Panc1 (cell line): ENCODE data around the gene BAHCC1. TPM values are rescaled to one million over a fixed set of nuclear protein-coding genes. Genes with fewer than 3 reads are reported as not detected.

Source experiments
- ATAC-seq: fragments of 200-7000 bp; cut with Tn5 transposase; 2 replicates; pipeline ENCODE4 v1.9.1; 2020; ENCODE audit warnings: mild to moderate bottlenecking, moderate library complexity
- BruUV-seq: library from RNA; stranded (reverse); fragments of 400-500 nt; replicated peaks from 2 replicates; lab custom pipeline; 2021; lab: Mats Ljungman, UMichigan
- CTCF ChIA-PET: fragments of 300-600 bp; sonication (Branson Sonifier 250); formaldehyde crosslinking; loops from one replicate; lab custom pipeline; 2022; ENCODE audit warnings: antibody characterized with exemption; lab: Charles Lee
- POLR2A ChIA-PET: fragments of 300-600 bp; sonication (Branson Sonifier 250); formaldehyde crosslinking; loops from one replicate; lab custom pipeline; 2022; ENCODE audit warnings: antibody characterized with exemption; lab: Charles Lee
- DNase-seq: peaks from one replicate; pipeline ENCODE4 v3.0.0-alpha.2; 2010; ENCODE audit warnings: low read depth, low spot score
- H3K27ac ChIP-seq: 2 replicates; pipeline ENCODE4 v1.5.1; 2011; ENCODE audit warnings: mild to moderate bottlenecking, low read length, inconsistent platforms
- H3K27me3 ChIP-seq: fragments of 200-500 bp; sonication (Bioruptor generic); 2 replicates; pipeline ENCODE4 v1.6.0; 2014; ENCODE audit warnings: low read length, inconsistent platforms; ENCODE audit not compliant: control insufficient read depth, insufficient read depth
- H3K36me3 ChIP-seq: fragments of 200-500 bp; sonication (Bioruptor generic); 2 replicates; pipeline ENCODE4 v1.5.1; 2014; ENCODE audit warnings: inconsistent platforms, mild to moderate bottlenecking, low read length, moderate library complexity; ENCODE audit not compliant: control insufficient read depth, insufficient read depth
- H3K4me1 ChIP-seq: 2 replicates; pipeline ENCODE4 v1.5.1; 2011; ENCODE audit warnings: inconsistent platforms, mild to moderate bottlenecking, low read length, moderate library complexity; ENCODE audit not compliant: control insufficient read depth, insufficient read depth
- H3K4me3 ChIP-seq, 2 experiments: 2 replicates each; pipeline ENCODE4 v1.5.1; 2011 to 2012; ENCODE audit warnings: low read depth in 2 of 2, low read length in 2 of 2, mild to moderate bottlenecking in 2 of 2, inconsistent platforms in 1 of 2, moderate library complexity in 1 of 2
- H3K9me3 ChIP-seq: fragments of 200-500 bp; sonication (Bioruptor generic); 2 replicates; pipeline ENCODE4 v1.5.1; 2014; ENCODE audit warnings: low read depth, mild to moderate bottlenecking, inconsistent platforms, low read length, moderate library complexity; ENCODE audit not compliant: control insufficient read depth, insufficient read depth
- POLR2AphosphoS5 ChIP-seq: IDR thresholded peaks from 2 replicates; pipeline ENCODE4 v1.6.1; 2012; ENCODE audit warnings: mild to moderate bottlenecking, low read depth, low read length, moderate library complexity
- REST ChIP-seq, 2 experiments: IDR thresholded peaks; 2 replicates each; pipeline ENCODE4 v1.6.1; 2011 to 2012; ENCODE audit warnings: low read depth in 2 of 2, control low read depth in 1 of 2, low read length in 1 of 2, mild to moderate bottlenecking in 1 of 2, moderate library complexity in 1 of 2; ENCODE audit not compliant: insufficient read depth in 1 of 2
- SIN3A ChIP-seq: IDR thresholded peaks from 2 replicates; pipeline ENCODE4 v1.6.1; 2012; ENCODE audit warnings: low read depth, mild to moderate bottlenecking, low read length, moderate library complexity, borderline replicate concordance; ENCODE audit not compliant: insufficient read depth
- TCF7L2 ChIP-seq: IDR thresholded peaks from 2 replicates; pipeline ENCODE4 v1.6.1; 2011; ENCODE audit warnings: mild to moderate bottlenecking, low read depth, low read length, inconsistent platforms
- in situ Hi-C: cut with HindIII; loops from 2 replicates; pipeline ENCODE4 v1.10.0; 2016; ENCODE audit warnings: low sequenced_read_pairs, low pct_unique_long_range_greater_than_20kb
- intact Hi-C: fragments of 100-400 bp; cut with micrococcal nuclease; formaldehyde crosslinking; loops from one replicate; pipeline ENCODE4 v1.10.0; 2022; ENCODE audit not compliant: unreplicated experiment
- total RNA-seq: library from RNA; stranded (reverse); gene quantifications from one replicate; pipeline ENCODE4 v1.2.1, GENCODE V29; 2021; ENCODE audit not compliant: unreplicated experiment
- TF ChIP-seq, protein P1 (sequence below): fragments of 450-650 bp; IDR thresholded peaks from 2 replicates; pipeline ENCODE4 v1.5.1; 2017; ENCODE audit warnings: mild to moderate bottlenecking

The BAHCC1 gene
- total RNA-seq, 1 experiment from 2014 or later, result 77.4 TPM

- no peak overlapping the region for H3K4me3 ChIP-seq
- H3K27ac ChIP-seq, result no peak overlapping the region
- ChIA-PET CTCF (interaction anchor here (0.5 kb wide), 1 partner anchor 114 kb away, joined by 4 read pairs; no protein-coding TSS in a partner anchor), POLR2A (no interaction called here)
- in situ Hi-C loops, result no loop called here
- no peaks in the 10 kb centered on the region for H3K27me3 ChIP-seq
- ATAC-seq (no peak), DNase-seq (no peak)
- peaks cover 12% of the 10 kb centered on the region; the same call in 1 of the 2 replicates for H3K4me1 ChIP-seq
- TF ChIP-seq SIN3A (no peak), TCF7L2 (no peak), POLR2AphosphoS5 (no peak), REST (IDR thresholded peaks at IDR 0.05; ENCODE audit: insufficient read depth in 1 of 2, low read depth in 2 of 2, low read length in 1 of 2) (no peak)
- TF ChIP-seq, protein P1, sequence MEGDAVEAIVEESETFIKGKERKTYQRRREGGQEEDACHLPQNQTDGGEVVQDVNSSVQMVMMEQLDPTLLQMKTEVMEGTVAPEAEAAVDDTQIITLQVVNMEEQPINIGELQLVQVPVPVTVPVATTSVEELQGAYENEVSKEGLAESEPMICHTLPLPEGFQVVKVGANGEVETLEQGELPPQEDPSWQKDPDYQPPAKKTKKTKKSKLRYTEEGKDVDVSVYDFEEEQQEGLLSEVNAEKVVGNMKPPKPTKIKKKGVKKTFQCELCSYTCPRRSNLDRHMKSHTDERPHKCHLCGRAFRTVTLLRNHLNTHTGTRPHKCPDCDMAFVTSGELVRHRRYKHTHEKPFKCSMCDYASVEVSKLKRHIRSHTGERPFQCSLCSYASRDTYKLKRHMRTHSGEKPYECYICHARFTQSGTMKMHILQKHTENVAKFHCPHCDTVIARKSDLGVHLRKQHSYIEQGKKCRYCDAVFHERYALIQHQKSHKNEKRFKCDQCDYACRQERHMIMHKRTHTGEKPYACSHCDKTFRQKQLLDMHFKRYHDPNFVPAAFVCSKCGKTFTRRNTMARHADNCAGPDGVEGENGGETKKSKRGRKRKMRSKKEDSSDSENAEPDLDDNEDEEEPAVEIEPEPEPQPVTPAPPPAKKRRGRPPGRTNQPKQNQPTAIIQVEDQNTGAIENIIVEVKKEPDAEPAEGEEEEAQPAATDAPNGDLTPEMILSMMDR, result no peak
- H3K9me3 ChIP-seq, result no peaks in the 10 kb centered on the region
- H3K36me3 ChIP-seq, result no peaks in the 10 kb centered on the region
- BruUV-seq, result no TSS peak
- intact Hi-C loops, result no loop called here
Observed at GRCh38 chr17:81473019-81473418, 77.8 kb downstream of the BAHCC1 start.

DNA sequence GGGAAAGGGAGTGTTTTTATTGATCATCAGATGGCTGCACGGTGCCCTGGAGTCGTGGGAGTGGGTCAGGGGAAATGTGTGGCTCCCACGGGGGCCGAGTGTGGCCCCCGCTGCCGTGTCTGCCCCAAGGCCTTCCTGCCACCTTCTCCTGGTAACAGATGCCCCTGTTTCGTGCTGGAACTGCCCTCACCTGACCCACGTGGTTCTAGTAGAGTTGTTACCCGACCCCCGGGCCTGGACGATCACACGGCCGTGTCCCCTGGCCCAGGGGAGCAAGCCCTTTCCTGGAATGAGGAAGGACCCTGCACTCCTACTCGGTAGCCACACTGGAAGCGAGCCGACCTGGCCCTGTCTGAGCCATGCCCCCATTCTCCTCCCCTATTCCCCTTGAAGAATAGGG lies 79.7 kb downstream of the BAHCC1 start:
- intact Hi-C loops, result no loop called here
- POLR2A ChIA-PET, result no interaction called here
- H3K27ac ChIP-seq, result no peak overlapping the region
- DNase-seq, result no peak
- H3K27me3 ChIP-seq, result no peaks in the 10 kb centered on the region
- peaks cover 13% of the 10 kb centered on the region for H3K4me1 ChIP-seq
- ATAC-seq, result no peak
- no TSS peak for BruUV-seq
- no peak overlapping the region for H3K4me3 ChIP-seq
- in situ Hi-C loops, result no loop called here
- no peaks in the 10 kb centered on the region for H3K9me3 ChIP-seq
- TF ChIP-seq SIN3A (no peak), TCF7L2 (no peak), POLR2AphosphoS5 (no peak), REST (IDR thresholded peaks at IDR 0.05; ENCODE audit: insufficient read depth in 1 of 2, low read depth in 2 of 2, low read length in 1 of 2) (no peak)
- TF ChIP-seq, protein P1, result no peak
- no peaks in the 10 kb centered on the region for H3K36me3 ChIP-seq
- CTCF ChIA-PET, result interaction anchor here (1.3 kb wide), 1 partner anchor 34 kb away, joined by 4 read pairs; no protein-coding TSS in a partner anchor
